NK-92 treated with Interleukin-12 subunit alpha and Interleukin-12 subunit beta, amount 100 ng/mL, for 24 hours (cell line): Measurements from ENCODE around the gene UBAC2.

Source experiments
- DNase-seq: peaks from one replicate; lab custom pipeline; 2025; lab: John Stamatoyannopoulos, UW

The UBAC2 gene

DNA sequence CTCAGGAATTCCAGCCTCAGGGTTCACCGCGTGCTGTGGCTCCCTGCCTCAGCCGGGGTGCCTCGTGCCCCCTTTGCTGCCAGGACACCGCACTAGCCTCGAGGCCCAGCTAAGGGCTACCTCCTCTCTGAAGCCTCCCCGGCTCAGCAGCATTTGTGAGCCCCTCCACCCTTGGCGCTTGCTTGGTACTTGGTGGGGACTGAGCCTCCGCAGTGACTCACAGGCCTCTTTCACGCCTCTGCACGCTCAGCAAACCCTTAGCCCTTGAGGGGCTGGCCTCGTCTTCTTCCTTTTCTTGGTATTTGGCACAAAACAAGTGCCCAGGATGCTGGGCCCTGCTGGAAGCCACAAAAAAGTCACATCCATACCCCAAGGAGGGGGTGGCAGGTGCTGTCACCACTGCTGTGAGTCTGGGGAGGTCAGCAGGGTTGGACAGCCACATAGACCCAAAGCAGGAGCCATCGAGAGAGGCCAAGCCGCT, 215.2 kb downstream of the UBAC2 start:
- peak; percentile 74 for DNase-seq

DNA sequence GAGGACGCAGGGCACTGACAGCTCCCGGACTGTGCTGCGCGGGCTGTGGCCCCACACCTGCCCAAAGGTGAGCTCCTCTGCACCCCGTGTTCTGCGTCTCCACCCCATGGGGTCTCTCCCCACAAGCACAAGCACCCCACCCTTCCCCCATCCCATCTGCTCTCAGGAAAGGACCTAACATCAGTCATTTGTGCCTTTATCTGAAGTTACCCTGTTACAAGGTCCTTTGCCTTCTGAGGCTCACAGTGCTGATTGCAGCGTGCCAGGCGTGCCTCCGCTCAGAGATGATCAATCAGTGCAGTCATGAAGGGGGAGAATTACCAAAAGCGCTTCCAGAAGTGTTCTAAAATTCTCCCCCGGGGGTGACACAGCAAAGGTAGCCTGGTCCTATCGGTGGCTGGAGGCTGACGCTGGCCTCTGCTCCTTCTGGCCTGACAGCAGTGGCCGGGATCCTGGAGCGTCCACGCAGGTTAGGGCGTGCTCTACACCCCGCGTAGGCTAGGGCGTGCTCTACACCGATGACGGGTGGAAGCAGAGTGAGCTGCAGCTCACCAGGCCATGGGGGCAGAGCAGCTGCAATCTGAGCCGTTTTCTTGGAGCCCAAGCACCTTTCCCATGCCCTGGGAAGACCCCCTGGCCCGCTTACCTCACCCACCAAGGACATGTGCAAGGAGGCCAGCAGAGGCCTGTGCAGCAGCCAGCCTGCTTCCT, 215.9 kb downstream of the UBAC2 start:
- no peak for DNase-seq

DNA sequence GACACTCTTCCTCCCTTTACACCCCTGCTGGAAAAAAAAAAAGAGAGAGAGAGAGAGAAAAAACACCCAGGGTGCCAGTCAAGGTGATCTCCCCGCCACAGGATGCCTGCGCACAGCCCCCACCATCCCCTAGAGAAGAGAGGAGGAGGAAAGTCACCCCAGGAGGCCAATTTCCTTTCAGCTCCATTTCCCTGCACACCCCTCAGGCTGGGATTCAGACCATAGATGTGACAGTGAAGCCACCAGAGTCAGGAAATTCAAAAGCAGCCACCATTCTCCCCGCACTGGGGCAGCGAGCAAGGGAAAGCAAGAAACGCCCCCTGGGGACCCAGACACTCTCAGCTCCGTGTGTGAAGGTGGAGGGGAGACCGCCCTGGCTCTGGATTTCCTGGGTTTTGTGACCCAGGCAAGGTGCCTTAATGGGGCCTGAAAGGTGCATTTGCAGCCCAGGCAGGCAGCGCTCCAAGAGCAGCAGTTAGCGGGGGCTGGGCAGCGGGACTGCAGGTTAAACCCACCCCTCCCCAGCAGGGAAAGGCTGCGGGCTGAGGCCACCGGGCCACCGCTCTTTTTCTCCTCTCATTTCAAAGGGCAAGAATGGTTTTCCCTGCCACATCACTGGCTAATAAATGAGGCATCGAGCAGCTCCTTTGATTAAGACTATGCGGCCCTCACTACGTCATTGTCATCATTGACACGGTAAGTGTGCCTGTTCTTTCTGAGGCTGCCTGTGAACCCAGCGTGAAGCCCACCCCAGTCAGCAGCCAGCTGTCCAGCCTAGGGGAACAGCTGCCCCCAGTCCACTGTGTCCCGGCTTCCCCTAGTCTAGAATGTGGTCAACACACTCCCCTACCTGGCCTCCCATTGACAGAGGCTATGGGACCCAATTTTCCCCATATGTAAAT, 216.8 kb downstream of the UBAC2 start:
- no peak for DNase-seq

DNA sequence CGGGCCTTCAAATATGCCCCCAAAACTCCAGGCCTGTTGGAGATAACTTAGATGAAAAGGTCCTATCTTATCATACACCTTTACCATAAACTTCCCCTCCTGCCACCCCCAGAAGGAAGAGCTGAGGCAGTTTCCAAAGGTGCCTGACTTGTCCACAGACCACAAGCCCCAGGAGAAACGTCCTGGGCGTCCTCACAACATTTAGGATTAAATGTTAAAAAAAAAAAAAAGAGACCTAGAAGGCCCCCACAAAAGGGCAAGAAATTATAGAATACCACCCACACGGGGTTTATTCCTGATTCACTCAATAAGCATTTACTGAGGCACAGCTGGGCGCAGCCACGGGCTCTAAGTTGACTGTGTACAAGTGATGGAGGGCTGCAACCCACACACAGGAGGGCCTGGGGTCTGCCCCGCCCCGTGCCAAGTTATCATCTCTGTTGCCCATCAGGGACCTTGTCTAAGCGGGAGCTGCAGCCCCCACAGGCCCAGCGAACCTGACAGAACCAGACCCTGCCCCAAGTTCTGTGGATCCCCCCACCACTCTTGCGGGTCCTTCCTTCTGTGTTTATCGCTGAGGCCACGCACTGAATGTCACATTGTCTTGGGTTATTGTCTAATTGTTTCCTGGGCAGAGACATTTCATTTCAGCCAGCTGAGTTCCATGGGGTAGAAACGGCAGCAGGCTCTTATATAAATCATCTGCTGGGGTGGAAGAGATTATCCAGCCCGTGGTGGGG, 217.6 kb downstream of the UBAC2 start:
- no peak for DNase-seq

DNA sequence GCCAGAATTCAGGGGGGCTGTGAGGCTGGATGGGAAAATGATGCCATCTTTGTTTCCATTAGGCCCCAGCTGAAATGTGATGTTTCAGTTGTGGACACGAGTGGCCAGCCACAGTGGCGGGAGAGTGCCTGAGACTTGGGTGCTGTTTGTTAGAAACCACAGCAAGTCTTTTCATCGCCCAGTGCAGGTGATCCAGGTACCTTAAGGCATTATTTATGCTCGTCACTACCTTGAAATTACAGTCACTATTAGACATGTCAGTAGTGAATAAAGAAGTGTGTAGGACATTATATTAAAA, 218.1 kb downstream of the UBAC2 start:
- DNase-seq, result no peak

DNA sequence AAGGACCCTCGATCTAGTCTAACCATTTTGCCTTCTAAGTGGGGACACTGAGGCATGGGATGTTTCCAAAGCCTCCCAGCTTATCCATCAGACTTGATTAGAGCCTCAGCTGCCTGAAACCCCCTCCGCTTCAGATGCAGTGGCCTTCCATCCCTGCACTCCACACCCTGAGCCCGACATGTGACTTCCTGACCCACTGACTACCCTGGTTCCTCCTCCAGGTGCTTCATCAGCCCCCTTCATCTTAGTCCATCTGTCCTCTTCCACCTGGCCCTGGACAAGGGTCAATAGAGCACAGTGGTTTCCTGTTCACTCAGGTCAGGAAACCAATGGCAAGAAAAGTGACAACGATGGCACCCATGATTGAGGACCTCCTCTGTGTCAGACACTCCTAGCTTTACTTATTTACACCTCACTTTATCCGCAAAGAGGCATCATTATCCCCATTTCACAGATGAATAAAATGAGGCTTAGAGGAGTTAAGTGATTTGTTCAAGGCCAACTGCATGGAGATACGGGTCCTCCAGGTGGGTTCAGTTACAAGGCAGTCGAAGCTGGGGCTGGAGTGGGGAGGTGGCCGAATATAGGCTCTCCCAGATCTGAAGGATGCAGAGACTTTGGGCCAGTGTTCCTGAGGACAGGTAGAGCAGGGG, 219.1 kb downstream of the UBAC2 start:
- DNase-seq, result no peak

DNA sequence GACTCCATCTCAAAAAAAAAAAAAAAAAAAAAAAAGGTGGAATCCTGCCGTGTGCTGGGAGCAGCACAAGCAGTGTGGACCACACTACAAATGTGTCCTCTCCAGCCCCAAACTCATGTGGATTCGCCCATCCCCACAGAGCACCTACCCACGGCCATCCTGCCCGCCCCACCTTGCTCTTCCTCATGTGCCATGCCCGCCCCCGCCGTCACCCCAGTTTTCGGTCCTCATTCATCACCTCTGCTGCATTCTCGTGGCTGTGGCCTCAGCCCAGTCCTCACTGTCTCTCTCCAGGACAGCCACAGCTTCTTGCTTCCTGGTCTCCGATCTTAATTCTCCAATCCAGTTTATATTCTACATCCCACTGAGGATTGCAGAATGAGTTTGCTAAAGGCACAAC, 220.6 kb downstream of the UBAC2 start:
- DNase-seq, result no peak

DNA sequence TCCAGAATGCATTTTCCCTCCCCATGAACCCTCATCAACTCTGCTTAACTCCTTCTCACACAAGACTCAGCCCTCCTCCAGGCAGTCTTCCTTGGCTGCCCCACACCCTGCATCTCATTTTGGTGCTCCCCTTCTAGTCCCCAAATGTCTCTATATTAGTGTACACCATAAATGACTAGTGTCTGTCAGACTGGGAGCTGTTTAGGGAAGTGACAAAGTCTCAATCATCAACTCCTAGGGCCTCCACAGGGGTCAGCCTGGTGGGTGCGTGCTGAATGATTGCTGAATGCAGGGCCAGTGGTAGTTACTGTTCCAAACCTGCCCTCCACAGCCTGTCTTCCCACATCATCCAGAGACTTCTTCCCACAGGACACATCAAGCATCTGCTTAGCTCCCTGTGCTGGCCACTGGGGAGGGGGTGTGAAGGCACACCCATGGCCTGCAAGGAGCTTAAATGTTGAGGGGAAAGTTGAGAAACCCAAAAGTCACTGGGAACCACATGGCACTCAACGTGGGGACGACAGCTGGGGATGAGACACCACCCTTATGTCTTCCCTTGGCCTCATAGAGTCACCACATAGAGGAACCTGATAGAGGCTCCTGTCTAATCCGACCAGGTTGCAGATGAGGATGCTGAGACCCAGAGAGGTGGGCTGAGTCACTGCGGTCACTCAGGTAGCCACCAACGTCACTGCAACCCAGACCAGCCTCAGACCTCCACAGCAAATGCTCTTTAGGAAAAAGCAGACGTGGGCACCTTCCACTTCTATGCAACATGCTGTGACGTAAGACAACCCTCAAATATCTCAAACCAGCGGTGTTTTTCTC, 221.3 kb downstream of the UBAC2 start:
- no peak for DNase-seq

DNA sequence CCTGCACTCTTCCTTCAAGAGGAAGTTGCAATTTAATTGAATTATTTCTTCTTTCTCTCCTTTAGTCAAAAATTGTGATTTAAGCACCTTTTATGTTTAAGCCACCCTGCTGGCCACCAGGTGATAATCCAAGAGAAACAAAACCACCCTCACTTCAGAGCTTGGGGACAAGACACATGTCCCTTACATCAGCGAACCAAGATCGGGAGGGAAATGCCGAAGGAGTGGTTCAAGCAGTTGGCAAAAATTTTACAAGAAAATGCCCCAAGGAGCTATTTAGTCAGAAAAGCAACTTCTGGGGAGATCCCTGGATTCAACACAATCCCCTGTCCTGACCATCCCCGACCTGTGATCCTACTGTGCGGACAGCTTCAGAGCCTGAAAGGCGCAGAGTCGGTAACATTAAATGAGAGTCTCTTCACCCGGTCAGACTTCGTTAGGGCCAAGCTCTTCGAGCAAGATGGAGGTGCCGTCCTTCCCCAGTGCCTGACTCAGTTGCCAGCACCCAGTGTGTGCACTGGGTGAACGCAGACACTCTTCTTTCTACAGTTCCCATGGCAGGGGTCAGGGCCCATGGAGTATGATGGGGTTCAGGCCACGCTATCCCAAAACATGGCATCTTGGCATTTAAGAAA, 222.0 kb downstream of the UBAC2 start:
- no peak for DNase-seq

DNA sequence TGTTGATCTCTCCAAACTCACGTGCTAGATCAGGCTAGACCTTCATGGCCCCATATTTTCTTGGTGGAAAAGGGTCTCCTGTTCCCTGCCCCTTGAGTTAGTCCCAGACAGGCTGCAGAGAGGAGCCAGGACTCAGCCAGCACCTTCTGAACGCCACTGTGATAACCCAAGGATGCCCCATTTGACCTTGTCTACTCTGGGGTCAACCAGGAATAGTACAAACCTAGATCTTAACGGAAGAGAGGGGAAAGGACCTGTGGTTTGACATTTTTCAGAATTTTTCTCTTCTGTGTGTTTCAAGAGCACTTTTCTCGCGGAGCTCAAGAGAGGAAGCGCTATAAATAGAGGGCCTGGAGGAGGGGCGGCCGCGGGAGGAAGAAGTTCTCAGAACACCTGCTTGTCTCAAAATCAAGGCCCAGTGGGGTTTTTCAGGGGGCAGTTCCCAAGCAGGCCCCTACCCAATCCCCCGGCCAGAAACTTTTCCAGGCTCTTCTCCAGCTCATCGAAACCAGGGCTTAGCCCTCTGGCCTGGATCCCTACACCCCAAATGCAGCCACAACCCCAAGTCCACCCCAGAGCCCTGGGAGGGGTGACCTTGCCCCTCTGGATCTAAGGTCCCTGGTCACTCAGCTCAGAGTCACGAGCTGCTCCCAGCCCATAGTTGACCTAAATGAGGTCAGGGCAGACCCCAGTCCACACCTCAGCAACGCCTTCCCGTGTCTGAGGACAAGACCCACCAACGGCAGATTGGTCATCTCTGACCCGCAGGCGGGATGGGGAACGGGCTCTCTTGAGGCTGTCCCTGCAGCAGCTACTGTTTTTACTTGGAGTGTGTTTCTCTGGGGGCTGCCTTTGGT, 225.1 kb downstream of the UBAC2 start:
- peak; percentile 67 for DNase-seq

DNA sequence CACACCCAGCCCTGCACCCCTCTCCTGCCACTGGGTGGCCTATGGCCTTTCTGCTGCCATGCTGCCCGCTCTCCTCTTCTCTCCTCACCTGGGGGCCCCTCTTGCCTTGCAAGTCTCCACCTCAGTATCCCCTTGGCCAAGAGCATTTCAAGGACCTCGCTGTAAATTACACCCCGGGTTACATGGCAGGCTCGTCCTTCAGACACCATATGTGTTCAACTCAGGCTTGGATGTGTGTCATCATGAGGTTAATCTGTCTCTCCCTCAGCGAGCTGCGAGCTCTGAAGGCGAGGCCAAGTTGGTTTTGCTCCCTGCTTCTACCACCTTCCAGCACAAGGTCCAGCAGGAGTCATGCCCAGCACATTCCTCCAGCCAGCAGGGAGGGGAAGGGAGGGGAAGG, 225.8 kb downstream of the UBAC2 start:
- no peak for DNase-seq

DNA sequence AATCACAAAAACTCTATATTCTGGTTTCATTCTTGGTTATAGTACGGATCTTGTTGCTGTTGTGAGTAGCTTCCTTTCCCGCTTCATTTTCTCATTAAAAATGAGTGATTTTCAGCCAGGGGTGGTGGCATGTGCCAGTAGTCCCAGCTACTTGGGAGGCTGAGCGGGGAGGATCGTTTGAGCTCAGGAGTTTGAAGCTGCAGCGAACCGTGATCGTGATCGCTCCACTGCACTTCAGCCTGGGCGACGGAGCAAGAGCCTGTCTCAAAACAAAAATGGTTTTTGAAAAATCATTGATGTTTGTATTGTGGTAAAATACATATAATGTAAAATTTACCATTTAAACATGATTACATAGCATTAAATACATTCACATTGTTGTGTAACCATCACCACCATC, 229.0 kb downstream of the UBAC2 start:
- DNase-seq, result no peak

DNA sequence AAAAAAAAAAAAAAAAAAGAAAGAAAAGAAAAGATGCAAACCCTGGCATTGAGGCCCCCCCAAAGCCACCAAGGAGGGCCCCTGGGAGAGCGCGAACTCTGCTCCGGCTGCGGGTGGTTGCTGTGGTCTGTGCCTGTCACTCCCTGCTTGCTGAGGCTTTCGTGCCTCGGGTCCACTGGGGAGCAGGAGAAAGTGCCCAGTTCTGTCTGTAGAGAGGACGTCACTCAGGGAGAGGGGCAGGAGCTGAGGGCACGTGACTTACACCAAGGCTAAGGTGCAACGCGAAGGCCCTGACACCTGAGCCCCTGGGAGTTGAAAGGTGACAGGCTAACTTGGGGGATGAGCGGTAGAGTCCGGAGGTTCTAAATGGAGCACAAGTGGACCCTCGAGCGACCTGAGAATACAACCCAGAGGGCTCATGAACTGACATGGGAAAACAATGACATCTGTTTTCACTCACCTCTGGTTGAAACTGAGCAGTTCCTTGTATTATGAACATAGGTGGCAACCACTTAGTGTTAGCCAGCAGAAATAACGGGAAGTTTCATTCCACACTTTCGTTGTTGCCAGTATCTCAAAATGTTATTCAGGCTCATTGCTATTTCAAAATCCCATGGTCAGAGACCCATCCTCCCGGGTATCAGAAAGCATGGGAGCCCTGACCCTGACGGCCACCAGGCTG, 231.4 kb downstream of the UBAC2 start:
- no peak for DNase-seq

DNA sequence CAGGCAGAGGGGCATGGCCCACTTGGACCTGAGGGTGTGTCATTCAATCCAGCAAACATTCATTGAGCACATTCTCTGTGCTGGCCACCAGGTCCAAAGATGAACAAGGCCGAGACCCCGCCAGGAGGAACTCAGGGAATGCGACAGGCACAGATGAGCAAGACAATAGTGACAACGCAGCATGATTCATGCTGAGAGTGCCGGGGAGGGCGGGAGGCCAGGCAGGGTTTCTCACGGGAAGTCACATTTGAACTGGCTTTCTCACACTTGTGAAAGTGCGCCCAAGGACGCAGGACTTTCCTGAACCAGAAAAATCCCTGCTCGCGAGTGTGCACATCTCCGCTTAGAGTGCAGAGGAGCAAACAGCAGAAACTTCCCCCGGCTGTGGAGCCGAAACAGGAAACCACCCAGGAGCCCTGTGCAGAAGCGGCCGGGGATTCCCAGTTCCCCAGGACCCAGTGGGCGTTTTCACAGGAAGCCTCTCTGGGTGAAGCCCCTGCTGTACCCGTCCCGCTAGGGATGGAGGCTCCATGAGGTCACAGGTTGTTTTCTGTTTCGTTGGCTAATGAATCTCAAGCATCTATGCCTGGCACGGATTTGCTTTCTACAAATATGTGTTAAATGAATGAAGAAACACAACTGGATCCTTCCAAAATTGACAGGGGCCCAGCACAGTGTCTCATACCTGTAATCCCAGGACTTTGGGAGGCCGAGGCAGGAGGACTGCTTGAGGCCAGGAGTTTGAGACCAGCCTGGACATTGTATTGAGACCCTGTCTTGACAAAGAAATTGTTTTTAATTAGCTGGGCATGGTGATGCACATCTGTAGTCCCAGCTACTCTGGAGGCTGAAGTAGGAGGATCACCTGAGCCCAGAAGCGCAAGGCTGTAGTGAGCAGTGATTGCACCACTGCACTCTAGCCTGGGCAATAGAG, 232.2 kb downstream of the UBAC2 start:
- peak; percentile 88 for DNase-seq

DNA sequence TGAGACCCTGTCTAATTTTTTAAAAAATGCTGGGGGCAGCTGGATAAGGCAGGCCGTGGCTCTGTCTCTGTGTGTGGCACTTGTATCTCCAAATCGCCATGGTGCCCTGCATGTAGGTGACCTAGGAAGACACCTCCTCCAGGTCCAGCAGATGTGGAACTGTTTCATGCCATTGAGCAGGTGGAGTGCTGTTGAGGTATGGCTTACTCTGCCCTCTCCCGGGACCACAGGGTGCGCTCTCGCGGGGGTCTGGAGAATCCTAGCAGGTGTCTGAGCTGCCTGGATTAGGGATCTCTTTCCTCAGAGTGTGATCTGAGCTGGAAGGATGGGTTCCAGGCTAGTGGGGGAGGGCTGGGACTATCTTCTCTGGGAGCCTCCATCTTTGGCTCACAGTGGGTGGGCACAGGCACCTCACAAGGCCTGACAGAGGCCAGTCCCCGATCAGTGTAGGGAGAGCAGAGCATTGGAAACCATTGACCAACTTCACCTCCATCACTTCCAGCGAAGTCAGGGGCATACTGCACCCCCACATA, 233.0 kb downstream of the UBAC2 start:
- peak; percentile 45 for DNase-seq

DNA sequence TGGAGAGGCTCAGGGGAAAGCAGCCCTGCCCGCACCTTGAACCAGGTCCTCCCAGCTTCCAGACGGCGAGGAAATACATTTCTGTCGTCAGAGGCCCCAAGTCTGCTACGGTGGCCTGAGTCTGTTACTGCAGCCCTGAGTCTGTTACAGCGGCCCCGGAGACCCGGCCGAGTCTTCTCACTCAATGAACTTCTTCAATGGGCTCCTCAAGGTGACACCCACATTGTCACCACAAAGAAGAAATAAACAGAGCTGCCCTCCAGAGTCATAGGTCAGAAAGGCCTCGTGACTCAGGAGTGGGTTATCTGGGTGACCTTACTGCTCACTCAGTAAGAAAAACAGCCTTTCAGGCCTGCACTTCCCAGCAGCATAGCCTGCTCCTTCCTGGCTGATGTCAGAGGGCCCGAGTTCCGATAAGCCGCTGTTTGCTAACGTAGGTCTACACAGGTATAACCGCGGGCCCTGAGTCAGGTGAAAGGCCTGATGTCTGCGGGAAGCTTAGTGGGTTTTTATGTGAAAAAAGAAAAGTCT, 233.7 kb downstream of the UBAC2 start:
- DNase-seq, result peak; percentile 92

DNA sequence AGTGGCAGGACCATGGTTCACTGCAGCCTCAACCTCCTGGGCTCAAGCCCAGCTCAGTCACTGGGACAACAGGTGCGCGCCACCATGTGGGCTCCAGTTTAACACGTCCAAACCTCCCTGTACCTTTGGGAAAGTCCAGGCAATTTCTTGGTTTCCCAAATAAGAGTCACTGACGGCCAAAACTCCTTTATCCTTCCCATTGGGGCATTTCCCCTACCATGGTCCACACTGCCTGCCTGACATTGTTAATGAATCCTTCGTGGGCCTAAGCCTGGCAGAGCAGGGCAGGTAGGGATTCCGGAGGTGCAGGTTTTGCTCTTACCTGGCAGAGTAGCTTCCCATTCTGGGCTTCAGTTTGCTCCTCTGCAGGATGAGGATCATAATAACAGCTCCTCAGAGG, 234.5 kb downstream of the UBAC2 start:
- no peak for DNase-seq

DNA sequence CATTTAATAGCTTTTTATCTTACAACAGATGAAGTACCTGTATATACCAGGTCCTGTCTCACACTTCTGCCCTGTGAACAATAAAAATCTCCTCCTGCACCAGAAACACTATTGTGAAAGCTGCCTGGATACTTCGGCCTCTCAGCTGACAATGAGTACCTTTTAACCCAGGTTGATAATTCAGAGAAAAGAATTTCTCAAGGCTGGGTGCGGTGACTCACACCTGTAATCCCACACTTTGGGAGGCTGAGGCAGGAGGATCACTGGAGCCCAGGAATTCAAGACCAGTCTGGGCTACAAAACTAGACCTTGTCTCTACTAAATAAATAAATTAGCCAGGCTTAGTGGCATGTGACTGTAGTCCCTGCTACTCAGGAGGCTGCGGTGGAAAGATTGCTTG, 235.3 kb downstream of the UBAC2 start:
- no peak for DNase-seq
